NCI-H82 (cell line): Measurements from ENCODE around the gene TAOK1.
A peak's percentile ranks its signal among the peaks of the same experiment; 100 is the strongest.

Source experiments
- DNase-seq: peaks from one replicate; lab custom pipeline; 2025; lab: John Stamatoyannopoulos, UW

The TAOK1 gene

GRCh38 chr17:29583324-29584248 is 193.4 kb downstream of the TAOK1 start:
- DNase-seq = no peak

GRCh38 chr17:29584452-29585079 is 194.4 kb downstream of the TAOK1 start:
- no peak for DNase-seq

- DNase-seq = no peak
Measured at GRCh38 chr17:29585080-29585751, 195.1 kb downstream of the TAOK1 start.

DNA sequence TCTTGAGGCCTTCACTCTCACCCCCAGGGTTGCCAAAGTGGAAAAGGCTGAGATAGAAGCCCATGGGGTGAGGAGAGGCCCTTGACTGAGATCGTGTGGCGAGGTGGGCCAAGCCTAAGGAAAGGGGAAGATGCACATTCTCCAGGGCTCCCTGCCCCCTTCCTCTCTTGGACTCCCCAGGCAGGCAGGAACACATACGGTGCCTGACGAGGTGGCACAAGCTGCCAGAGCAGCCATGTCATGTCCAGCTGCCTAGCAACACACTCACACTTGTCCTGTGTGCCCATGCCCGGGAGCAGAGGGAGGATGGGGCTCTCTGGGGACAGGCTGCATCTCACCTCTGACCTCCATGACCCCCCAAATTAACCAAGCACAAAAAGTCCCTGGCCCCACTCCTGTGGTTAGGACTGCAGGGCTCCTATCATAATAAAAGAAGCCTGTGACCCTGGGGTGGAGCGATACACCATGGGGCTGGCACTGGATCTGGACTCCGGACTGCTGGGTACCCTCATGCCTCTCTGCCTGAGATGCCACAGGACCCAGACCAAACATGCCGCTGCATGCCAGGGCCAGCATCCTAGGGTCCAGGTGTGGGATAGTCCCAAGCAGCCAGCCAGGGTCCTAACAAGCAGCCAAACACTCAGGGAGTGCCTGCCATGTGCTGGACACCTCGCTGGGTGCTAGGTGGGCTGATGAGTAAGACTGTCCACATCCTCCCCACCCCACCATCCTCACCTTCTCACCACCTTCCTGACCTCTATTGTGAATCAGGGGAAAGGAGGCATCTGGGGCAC is 196.7 kb downstream of the TAOK1 start:
- DNase-seq = no peak

DNA sequence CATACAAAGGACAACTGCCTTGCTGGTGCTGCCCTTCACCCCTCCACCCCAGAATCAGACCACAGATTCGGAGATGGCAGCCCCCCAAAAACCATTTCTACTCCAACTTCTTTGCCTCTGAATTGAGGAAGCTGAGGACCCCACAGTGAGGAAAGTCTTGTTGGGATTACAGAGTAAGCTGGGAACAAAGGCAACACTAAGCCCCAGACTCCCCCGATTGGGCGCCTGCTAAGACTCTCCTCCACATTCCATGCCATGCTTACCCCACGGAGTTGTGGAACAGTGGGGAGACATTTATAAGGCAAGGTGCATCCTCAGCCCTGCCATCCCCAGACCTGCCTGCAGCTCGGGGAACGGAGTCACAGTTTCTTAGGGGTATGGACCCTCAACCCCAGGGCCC is 197.4 kb downstream of the TAOK1 start:
- peak; percentile 56 for DNase-seq

DNA sequence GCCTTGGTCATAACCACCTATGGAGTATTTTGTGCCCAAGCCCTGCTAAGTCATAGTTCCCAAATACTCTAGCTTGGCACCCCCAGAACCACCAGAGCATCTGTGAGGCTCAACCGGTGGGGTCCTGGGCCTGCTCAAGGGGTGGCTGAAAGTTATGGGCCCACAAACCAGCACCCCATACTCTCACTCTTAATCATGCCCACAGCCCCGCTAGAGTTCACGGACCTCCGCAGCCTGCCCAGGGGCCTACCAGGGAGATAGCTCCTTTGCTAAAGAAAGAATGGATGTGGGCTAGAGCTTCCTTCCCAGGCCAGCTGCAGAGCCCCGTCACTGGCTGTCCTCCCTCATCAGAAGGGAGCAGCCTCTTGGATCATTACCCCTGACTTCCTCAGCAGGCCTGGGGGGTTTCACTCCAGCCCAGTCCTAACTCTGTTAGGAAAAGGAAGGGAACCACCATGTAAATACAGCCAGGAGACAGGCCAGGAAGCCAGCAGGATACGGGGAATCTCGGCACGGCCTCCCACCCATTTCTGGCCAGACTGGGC is 197.9 kb downstream of the TAOK1 start:
- no peak for DNase-seq

DNA sequence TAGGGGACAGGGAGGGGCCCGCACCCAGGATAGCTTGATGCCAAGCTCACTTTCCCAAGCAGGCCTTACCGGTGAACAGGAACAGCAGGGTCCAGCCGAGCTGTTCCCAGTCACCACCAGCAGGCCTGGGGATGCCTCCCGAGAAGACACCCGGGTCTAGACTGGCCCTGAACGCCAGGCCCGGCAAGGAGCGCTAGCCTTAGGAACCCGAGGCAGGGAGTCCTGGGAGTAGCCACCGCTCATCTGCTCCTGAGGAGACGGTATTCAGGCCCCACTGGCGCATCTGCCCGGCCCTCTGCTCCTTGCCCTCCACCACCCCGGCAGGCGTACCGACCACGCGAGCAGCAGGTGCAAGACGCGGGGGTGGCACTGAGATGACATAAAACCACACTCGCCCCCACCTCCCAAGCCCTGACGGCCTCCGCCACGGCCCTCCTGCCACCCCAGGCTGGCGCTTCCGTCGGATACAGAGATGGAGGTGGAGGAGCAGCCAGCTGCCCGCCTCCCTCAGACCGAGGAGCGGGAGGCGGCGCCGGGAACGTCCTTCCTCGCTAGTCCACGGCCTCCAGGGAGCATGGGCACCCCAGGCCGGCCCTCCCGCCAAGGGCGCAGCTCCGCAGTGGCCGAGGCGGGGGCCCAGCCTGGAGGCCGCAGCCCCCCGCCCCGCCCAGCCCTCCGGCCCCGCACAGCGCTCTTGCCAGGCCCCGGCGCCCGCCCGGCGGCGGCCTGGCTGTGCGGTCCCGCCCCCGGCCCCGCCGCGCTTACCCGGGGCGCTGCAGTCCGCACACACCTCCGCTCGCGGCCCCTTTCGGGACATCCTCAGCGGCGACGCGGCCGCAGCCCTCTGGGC is 198.6 kb downstream of the TAOK1 start:
- DNase-seq = peak; percentile 70

DNA sequence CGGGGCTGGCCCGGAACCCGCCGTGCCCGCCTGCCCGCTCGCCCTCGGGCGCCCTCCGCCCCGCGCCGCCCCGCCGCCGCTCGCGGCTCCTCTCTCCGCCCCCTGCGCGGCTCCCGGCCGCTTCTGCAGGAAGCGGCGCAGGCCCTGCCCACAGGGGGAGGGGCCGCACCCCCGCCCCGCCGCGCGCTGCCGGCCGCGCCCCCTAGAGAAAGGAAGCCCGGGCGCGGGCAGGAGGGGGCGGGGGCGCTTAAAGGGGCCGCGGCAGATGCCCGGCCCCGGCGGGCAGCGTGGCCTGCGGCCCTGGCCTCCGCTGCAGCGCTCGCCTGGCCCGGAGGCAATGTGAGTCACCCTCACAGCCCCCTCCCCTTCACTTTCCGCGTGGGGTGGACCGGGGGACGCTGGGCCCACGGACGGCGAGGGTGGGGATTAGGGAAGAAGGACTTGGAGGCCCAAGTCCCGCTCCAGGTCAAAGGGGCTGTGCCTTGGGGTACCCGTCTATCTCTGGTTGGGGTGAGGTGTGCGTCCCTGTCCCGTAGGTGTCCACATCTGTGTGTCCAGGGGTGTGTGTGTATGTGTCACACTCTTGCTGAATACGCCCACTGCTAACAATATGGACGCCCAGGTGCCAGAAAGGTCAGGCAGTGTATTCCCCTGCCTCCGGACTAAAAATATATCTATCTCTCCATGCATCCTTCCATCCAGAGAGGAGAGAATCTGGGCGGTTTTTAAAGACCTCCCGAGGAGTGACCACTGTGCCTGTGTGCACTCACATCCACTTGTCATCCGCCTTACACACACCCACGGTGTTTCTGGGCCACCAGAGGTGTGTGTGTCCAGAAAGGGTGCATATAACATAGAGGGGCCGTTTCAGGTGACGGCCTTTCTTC is 199.6 kb downstream of the TAOK1 start, which contains the start of gene GIT1:
Gene GIT1, minus strand, starts transcription at position 125 of the 887 bp plus-strand sequence. CDS start 270 bp downstream, outside the sequence.
- peak; percentile 94 for DNase-seq

DNA sequence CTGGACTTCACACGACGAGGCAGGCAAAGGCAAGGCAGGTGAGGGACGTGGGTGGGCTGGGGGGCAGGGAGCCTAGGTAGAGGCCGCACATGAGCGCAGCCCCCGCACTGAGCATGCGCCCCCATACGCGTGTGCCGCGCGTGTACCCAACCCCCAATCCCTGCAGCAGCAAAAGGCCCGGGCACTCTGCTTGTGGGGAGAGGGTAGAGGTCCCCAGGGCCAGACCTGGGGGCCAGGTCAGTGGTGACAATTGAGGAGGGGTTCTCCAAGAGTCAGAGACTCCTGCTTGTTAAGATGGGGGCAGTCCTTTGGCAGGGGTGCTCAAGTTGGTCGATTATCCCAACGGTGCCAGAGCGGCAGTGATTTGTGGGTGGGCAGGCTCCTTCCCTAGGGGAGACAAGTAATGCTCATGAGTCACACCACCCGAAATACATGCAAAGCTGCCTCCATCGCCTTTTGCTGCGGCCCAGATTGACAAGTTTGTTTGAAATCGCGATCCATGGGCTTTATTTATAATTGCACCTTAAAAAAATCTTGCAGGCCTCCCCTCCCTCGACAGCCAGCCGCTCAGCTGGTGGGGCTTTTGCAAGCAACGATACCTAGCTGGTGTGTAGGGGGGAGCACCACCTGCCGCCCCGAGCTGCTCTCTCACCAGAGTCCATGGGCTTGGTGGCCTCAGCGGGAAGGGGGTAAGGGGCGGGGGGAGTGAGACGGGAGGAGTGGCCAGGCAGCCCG is 200.4 kb downstream of the TAOK1 start:
- DNase-seq = peak; percentile 93

GRCh38 chr17:29591146-29591736 is 201.1 kb downstream of the TAOK1 start:
- DNase-seq = peak; percentile 94

DNA sequence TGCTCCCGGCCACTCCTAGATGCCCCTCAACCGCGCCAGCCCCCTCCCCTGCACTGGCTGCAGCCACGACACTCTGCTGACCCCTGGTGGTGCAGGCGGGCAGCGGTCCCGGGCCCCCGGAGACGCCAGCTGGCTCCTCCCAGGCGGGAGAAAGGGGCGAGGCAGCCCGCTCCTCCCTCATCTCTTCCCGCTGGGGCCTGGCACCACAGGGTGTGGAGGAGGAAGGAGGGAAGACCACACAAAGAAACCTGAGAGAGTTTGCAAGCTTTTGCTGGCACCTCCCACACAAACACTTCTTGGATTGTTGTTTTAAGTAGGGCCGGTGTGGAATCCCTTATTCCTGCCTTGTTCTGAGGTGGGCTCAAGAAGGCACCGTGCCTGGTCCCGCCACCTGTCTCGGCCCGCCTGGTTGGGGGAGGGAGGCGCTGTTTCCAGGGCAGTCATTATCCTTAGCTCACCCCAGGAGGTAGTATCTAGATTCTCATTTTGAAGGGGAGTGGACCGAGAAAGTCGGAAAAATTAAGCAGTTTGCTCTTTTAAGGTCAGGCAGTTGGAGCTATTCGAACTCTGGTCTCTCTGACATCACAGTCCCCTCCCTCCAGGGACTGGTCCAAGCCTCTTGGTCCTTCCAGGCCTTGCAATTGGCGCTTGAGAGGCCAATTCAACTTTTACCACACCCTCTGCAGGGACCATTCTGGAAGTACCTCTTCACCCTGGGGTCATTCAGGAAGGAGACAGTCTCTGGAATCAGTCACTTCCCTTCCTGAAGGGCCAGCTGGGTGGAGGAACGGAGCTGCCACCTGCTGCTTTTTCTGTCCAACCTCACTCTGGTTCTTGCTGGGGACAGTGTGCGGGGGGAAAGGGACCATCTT is 201.8 kb downstream of the TAOK1 start:
- peak; percentile 97 for DNase-seq

- peak; percentile 95 for DNase-seq
Measured at GRCh38 chr17:29592850-29593551, 202.8 kb downstream of the TAOK1 start, which contains the start of gene ANKRD13B. Gene ANKRD13B (plus strand): TSS chr17:29593132. CDS start chr17:29593622, 490 bp downstream.

GRCh38 chr17:29593591-29594518 is 203.7 kb downstream of the TAOK1 start:
- peak; percentile 77 for DNase-seq

DNA sequence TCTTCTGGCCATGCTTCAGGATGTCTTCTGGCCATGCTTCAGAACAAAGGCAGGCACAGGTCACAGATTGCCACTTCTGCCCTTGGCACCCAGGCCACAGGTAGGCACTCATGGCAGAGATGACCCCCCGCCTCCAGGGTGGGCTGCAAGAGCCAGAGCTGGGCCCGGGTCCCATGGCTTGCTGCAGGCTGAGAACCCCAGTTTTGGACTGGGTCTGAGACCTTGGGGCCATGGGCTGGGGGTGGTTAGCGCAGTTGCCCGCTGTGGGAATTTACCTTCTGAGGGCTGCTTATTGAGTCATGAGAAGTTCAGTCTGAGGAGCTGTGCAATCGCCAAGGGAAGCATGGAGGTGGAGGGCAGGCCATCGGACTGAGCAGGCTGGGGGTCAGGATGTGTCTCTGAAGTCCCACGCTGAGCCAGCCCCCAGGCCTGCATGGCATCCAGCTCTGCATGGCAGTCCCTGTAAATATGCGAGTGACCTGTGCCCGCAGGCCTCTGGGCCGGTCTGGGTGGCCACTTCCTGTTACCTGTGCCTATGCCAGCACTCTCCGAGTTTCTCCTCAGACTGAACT is 204.4 kb downstream of the TAOK1 start:
- DNase-seq = no peak
